ENCODE data around the gene SP4. TPM values are rescaled to one million over a fixed set of nuclear protein-coding genes. Genes with fewer than 3 reads are reported as not detected.

SP4 gene
- total and polyA plus RNA-seq, 2 of the 4 experiments (the other 2 are of a cell fraction) = 0.97 to 5.9 TPM

DNA sequence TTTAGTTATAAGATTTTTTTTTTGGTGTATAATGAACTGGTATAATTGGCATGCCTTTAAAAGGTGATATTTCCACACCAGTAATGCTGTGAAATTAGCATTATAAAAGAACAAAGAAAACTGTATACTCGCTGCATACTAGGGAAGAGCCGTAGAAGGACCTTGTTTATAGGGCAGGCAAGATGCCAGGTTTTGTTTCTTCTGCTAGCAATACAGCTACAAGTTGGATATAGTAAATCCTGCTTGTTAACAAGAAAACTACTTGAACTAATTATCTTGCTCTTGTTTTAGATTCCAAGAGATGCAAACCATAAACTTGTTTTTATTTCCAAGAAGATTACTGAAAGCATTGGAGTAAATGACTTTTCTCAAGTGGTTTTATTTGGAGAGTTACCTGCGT lies 116.8 kb downstream of the SP4 start:
- Histone ChIP-seq H2AK5ac (ENCODE audit: low read depth, low read length) (no peak overlapping the region), H2BK15ac (ENCODE audit: low read depth, low read length) (no peak overlapping the region), H3K4me3 (ENCODE audit: insufficient read depth, low read depth, low read length) (no peak overlapping the region), H3K4me1 (ENCODE audit: control insufficient read depth, insufficient read depth, low read length) (no peaks in the 10 kb centered on the region; the same call in 1 of the 2 replicates), H3K36me3 (ENCODE audit: control insufficient read depth, insufficient read depth, low read length) (no peaks in the 10 kb centered on the region), H4K5ac (ENCODE audit: low read depth, low read length) (no peak overlapping the region), H3K9ac (ENCODE audit: low read depth, low read length) (no peak overlapping the region), H3K4me2 (ENCODE audit: low read depth, low read length) (no peak overlapping the region), H3K79me1 (ENCODE audit: low read depth in 1 of 2, low read length in 2 of 2) (no peaks in the 10 kb centered on the region), H4K20me1 (ENCODE audit: insufficient read depth, low read length) (no peaks in the 10 kb centered on the region), H2AK9ac (replicated peaks; ENCODE audit: low read depth, low read length, poor library complexity) (no peak overlapping the region), H3K23ac (ENCODE audit: low read depth, low read length) (no peak overlapping the region), H4K8ac (ENCODE audit: low read depth in 2 of 2, low read length in 2 of 2) (no peak overlapping the region), H2BK5ac (ENCODE audit: low read depth, low read length, poor library complexity, severe bottlenecking) (no peak overlapping the region), H2BK20ac (ENCODE audit: low read depth, low read length) (no peak overlapping the region), H4K91ac (ENCODE audit: insufficient read depth, low read depth, low read length) (no peak overlapping the region), H3K56ac (ENCODE audit: extremely low read depth, insufficient read depth, low read length) (no peak overlapping the region), H2AFZ (replicated peaks; ENCODE audit: low read length, poor library complexity) (no peak overlapping the region), H3K4ac (ENCODE audit: low read depth, low read length) (no peak overlapping the region), H3K18ac (ENCODE audit: low read depth, low read length) (no peak overlapping the region), H3K9me1 (ENCODE audit: insufficient read depth, low read length) (no peaks in the 10 kb centered on the region), H3K27ac (ENCODE audit: insufficient read depth, low read length) (no peak overlapping the region), H3K9me3 (ENCODE audit: control insufficient read depth, insufficient read depth, low read length) (no peaks in the 10 kb centered on the region), H3K27me3 (ENCODE audit: control insufficient read depth, insufficient read depth, low read length) (peaks cover 17% of the 10 kb centered on the region), H2BK120ac (ENCODE audit: low read depth, low read length) (no peak overlapping the region), H3K14ac (replicated peaks; ENCODE audit: low read depth, low read length) (no peak overlapping the region)
- ATAC-seq (ENCODE audit: low read depth) (no peak), DNase-seq (no peak)
- dilution Hi-C loops (cut with HindIII; ENCODE audit: low sequenced_read_pairs, unreplicated experiment) (no loop called here), intact Hi-C loops (cut with micrococcal nuclease) (no loop called here), in situ Hi-C loops (cut with MboI; ENCODE audit: low sequenced_read_pairs) (no loop called here)
- BruUV-seq (replicated peaks) = no TSS peak
- TF ChIP-seq USF2 (IDR thresholded peaks at IDR 0.05; ENCODE audit: low read depth, low read length) (no peak), RCOR1 (IDR thresholded peaks at IDR 0.05; ENCODE audit: insufficient replicate concordance, low read length) (no peak), MAFK (IDR thresholded peaks at IDR 0.05; ENCODE audit: low read depth, low read length) (no peak), RAD21 (IDR thresholded peaks at IDR 0.05; ENCODE audit: low read length) (no peak), RFX5 (IDR thresholded peaks at IDR 0.05; ENCODE audit: low read depth, low read length) (no peak)
- ChIA-PET POLR2A (ENCODE audit: unreplicated experiment) (no interaction called here), CTCF (no interaction called here)
- no CpG with 5 or more reads among the region's 3 CpGs for WGBS, 2 experiments (ENCODE audit: extremely low coverage in 2 of 2, insufficient read length in 1 of 2)
